ENCODE measurements around the gene CDR2L.
A peak's percentile ranks its signal among the peaks of the same experiment; 100 is the strongest.

GRCh38 chr17:74987418-74987908 lies at the start of gene CDR2L:
- TF ChIP-seq CTCF (IDR thresholded peaks at IDR 0.05 in 4 of 5, conservative IDR thresholded peaks at IDR 0.05 in 1 of 5) (no peak), POLR2A (IDR thresholded peaks at IDR 0.05) (peak; percentile 82 to 87)

Data from gastrocnemius medialis (tissue), 4 donors.